Measurements from ENCODE around the gene CCDC158. TPM values are rescaled to one million over a fixed set of nuclear protein-coding genes. Genes with fewer than 3 reads are reported as not detected.

Gene CCDC158
- total and polyA plus RNA-seq, 2 experiments from 2014 or later, result 0.21 to 0.27 TPM

Small RNAs within 50 kb of the gene (small RNA-seq; reads per million reads assigned to genes)
- gene RF00278 (ENCODE audit: low replicate concordance), result not detected
- not detected for gene RNU6-1000P (ENCODE audit: low replicate concordance)

Other genes with a start within 250 kb of the CCDC158 start
- gene SCARB2, start 207.3 kb downstream of the CCDC158 start, total RNA-seq (2014; rRNA removed; shearing (Covaris generic)), result 40.8 and 41.0 TPM in 2 replicates
- gene SCARB2, start 207.3 kb downstream of the CCDC158 start, polyA plus RNA-seq (2016; fragmentation: Nextera tagmentation; extraction: Ambion mirVana), result 15.4 and 17.7 TPM in 2 replicates
- gene FAM47E, start 169.4 kb downstream of the CCDC158 start, total RNA-seq (2014; rRNA removed; shearing (Covaris generic)), result 0.66 and 2.9 TPM in 2 replicates
- gene FAM47E, start 169.4 kb downstream of the CCDC158 start, polyA plus RNA-seq (2016; fragmentation: Nextera tagmentation; extraction: Ambion mirVana), result 2.3 and 4.4 TPM in 2 replicates
- gene STBD1, start 114.4 kb downstream of the CCDC158 start, total RNA-seq (2014; rRNA removed; shearing (Covaris generic)), result 2.6 and 3.8 TPM in 2 replicates
- 1.5 and 2.0 TPM in 2 replicates for gene STBD1, start 114.4 kb downstream of the CCDC158 start, polyA plus RNA-seq (2016; fragmentation: Nextera tagmentation; extraction: Ambion mirVana)
- gene SHROOM3, start 14.1 kb upstream of the CCDC158 start, total RNA-seq (2014; rRNA removed; shearing (Covaris generic)), result 59.7 and 73.5 TPM in 2 replicates
- gene SHROOM3, start 14.1 kb upstream of the CCDC158 start, polyA plus RNA-seq (2016; fragmentation: Nextera tagmentation; extraction: Ambion mirVana), result 10.8 and 11.3 TPM in 2 replicates